NCI-H2081 treated with DMSO at 0.1 percent for 48 hours (cell line): ENCODE data around the gene HPN.
"Not testable (repeated sequence)": the region's sequence is repeated elsewhere in the genome, so short reads cannot be mapped to it uniquely, and the experiment has no call there.

Experiments used
- DNase-seq: peaks from one replicate; lab custom pipeline; 2025; lab: John Stamatoyannopoulos, UW

The HPN gene

DNA sequence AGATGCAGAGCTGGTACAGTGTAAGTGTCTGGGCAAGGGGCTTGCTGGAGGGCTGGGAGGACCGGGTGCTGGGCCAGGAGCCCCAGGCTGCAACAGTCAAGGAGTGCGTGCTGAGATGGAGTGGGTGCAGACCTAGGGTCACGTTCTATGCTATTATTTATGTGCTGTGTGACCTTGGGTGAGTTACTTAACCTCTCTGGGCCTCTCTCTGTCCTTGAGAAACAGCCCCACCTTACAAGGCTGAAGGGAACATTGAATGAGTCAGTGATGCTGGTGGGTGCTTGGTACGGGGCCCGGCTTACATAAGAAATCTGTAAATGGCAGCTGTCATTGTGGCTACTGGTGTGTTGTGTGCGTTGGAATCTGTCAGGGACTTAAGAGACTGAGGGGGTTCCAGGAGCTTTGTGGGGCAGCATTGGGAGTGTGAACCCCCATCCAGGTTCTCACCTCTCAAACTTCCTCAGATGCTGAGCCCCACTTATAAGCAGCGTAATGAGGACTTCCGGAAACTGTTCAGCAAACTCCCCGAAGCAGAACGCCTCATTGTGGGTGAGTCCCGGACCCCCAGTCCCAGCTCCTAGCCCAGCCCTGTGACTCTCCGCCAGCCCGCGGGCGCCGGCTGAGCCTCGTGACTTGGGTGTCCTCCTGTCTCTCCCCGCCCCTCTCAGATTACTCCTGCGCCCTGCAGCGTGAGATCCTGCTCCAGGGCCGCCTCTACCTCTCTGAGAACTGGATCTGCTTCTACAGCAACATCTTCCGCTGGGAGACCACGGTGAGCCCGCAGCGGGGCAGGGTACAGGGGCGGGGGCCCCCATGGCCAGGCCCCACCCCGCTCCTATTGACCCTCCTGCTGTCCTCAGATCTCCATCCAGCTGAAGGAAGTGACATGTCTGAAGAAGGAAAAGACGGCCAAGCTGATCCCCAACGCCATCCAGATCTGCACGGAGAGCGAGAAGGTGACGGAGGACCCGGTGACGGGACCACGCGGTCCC lies 31.8 kb upstream of the HPN start:
- no peak for DNase-seq

DNA sequence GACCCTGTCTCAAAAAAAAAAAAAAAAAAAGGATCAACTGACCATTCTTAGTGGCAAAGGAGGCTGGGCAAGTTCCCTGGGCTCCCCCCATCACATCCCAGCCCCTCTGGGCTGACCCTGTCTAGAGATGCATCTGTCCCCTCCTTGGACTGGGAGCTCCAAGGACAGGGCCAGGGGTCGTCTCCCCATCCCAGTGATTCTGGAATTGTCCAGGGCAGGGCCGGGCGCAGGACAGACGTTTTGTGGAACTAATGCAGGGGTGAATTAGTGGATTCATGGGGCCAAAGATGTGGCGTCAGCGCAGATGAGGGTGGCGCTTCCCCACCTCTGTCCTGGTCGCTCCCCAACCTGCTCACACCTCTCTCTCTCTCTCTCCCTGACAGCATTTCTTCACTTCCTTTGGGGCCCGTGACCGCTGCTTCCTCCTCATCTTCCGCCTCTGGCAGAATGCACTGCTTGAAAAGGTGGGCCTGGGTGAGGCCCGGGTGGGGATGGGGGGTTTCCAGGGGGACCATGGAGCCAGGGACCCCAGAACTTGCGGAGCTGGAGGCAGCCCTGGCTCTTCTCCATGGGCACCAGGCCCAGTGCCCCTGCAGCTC lies 30.3 kb upstream of the HPN start:
- no peak for DNase-seq

GRCh38 chr19:35011737-35012682 lies 29.5 kb upstream of the HPN start:
- no peak for DNase-seq

- DNase-seq = no peak
Observed at GRCh38 chr19:35013041-35013819, 28.3 kb upstream of the HPN start.

GRCh38 chr19:35013820-35014754 lies 27.4 kb upstream of the HPN start:
- DNase-seq = no peak

GRCh38 chr19:35014774-35015173 lies 26.7 kb upstream of the HPN start:
- not testable (repeated sequence) for DNase-seq

- DNase-seq = no peak
Observed at GRCh38 chr19:35015270-35015953, 26.1 kb upstream of the HPN start.

DNA sequence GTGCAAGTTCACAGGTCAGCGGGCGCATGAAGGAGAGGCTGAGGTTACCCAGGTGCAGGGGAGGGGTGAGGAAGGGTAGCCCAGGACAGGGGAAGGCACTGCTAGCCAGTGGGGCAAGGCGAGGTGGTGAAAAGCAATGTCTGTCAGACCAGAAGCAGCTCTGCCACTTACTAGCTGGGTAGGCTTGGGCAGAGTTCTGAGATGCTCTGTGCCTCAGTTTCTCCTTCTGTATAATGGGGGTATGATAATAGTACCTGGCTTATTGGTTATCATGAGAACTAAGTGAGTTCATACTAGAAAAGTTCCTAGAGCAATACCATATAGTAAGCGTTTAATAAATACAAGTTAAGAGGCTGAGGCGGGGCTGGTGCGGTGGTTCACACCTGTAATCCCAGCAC lies 25.6 kb upstream of the HPN start:
- no peak for DNase-seq

DNA sequence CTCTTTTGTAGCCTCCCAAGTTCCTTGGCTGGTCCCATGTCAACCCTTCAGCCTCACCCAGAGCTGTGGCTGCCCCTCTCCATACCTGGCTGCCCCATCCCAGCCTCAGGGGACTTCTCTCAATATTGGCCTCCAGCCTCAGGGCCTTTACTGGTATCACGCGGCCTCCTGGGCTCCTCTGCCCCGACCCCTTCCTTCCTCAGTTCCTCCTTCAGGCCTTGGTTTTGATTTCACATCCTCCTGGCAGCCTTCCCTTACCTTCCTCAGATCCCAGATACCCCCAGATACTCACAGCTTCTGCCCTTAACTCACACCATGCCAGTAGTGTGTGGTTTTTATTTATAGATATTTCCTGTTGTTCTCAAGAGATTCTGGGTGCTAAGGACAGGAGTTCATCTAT lies 24.0 kb upstream of the HPN start:
- DNase-seq = no peak

DNA sequence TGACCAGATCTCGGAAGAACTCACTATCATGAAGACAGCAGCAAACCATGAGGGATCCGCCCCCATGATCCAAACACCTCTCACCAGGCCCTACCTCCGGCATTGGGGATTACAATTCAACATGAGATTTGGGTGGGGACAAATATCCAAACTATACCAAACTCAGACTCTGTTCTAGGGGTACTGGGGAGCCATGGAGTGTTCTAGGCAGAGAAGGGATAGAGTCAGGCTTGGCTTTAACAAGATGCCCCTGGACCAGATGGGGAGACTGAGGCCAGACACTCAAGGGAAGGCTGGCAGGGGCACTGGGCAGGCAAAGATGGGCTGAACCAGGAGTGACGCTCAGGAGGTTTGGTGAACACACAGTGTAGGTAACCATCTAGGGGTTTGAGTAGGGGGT lies 23.1 kb upstream of the HPN start:
- DNase-seq = no peak

GRCh38 chr19:35019144-35019543 lies 22.4 kb upstream of the HPN start:
- no peak for DNase-seq

- no peak for DNase-seq
Observed at GRCh38 chr19:35021016-35021415, 20.5 kb upstream of the HPN start.

- DNase-seq = no peak
Observed at GRCh38 chr19:35021596-35021995, 19.9 kb upstream of the HPN start.

DNA sequence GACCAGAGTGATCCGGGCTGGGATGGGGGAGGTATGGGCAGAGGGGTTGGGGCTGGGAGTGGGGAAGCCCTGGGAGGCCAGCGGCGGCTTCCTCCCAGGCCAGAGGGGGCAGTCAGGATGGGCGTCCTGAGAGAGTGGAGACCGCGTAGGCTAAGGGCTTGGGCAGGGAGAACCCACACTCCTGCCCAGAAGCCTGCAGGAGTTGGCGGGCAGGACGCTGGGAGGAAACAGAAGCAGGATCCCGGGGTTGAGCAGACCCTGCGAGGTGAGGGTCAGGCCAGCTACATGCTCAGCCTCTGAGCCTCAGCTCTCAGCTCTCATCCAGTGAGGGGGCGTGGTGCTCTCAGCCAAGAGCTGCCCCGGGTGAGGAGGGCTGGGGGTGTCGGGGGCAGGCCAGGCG lies 19.1 kb upstream of the HPN start:
- DNase-seq = no peak

- no peak for DNase-seq
Observed at GRCh38 chr19:35023428-35023827, 18.1 kb upstream of the HPN start.

DNA sequence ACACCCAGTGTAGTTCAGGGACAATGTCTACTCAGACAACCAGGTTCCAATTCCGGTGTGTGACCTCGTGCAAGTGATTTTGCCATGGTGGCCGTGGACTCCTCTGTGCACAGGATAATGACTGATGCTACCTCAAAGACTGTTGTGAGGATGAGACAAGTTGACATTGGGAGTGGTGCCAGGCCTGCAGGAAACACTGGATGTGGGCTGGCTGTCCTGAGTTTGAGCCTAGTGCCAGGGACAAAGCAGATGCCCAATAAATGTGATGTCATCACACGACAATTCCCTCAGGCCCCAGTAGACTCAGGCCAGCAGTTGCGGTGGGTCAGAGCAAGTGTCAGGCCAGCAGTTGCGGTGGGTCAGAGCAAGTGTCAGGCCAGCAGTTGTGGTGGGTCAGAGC lies 17.4 kb upstream of the HPN start:
- DNase-seq = no peak

- no peak for DNase-seq
Observed at GRCh38 chr19:35025969-35026368, 15.6 kb upstream of the HPN start.

GRCh38 chr19:35026418-35026817 lies 15.1 kb upstream of the HPN start:
- DNase-seq = no peak

GRCh38 chr19:35027009-35027408 lies 14.5 kb upstream of the HPN start:
- no peak for DNase-seq
